ENCODE measurements around the gene PLEKHH3.
A peak's percentile ranks its signal among the peaks of the same experiment; 100 is the strongest.
"Not testable (repeated sequence)": the region's sequence is repeated elsewhere in the genome, so short reads cannot be mapped to it uniquely, and the experiment has no call there.

The PLEKHH3 gene

DNA sequence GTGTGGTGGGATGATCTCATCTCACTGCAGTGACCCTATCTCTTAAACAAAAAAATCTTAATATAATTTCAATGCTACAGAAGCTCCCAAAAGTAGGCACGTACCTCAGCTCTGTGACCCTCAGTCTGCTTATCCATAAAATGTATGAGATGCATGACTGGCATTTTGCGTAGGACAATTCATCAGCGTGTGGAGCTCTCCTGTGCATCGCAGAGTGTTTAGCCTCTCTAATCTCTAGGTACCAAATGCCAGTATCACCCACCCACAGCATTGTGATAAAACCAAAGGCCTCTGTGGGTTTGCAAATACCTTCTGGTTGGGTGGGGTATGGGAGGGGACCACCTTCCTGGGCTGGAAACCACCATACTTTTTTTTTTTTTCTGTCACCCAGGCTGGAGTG, 36.7 kb downstream of the PLEKHH3 start:
- FAIRE-seq (no peak), DNase-seq (ENCODE audit: insufficient read length, low spot score) (no peak)
- no peak for TF ChIP-seq TAF1 (IDR thresholded peaks at IDR 0.05; ENCODE audit: low read depth, low read length)
- TF ChIP-seq SPI1 (IDR thresholded peaks at IDR 0.05; ENCODE audit: low read depth, low read length), result no peak
- no peak for TF ChIP-seq POU2F2 (IDR thresholded peaks at IDR 0.05; ENCODE audit: low read depth, low read length)
- no peak for TF ChIP-seq POLR2A (IDR thresholded peaks at IDR 0.05; ENCODE audit: low read depth, low read length)
- no peak for TF ChIP-seq POLR2AphosphoS5 (IDR thresholded peaks at IDR 0.05; ENCODE audit: low read depth, low read length)
- TF ChIP-seq PAX5 (IDR thresholded peaks at IDR 0.05; ENCODE audit: insufficient read depth, low read length, severe bottlenecking), result no peak

DNA sequence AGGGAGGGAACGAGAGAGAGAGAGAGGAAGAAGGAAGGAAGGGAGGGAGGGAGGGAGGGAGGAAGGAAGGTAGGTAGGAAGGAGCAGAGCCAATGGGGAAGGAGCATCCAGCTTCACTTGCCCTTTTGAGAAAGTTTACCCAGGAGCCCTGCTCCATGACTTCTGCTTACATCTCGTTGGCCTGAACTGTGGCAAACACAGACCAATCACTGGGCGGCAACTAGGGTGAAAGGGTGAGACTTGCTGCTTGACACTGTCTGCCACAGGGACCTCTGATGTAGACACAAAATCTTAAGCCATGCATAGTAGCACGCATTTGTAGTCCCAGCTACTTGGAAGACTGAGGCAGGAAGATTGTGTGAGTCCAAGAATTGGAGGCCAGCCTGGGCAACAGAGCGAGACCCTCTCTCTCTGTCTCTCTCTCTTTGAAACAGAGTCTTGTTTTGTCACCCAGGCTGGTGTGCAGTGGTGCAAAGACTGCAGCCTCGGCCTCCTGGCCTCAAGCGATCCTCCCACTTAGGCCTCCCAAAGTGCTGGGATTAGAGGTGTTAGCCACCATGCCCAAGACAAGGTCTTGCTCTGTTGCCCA, 37.2 kb downstream of the PLEKHH3 start:
- DNase-seq (ENCODE audit: insufficient read length, low spot score), result no peak
- TF ChIP-seq POLR2A (IDR thresholded peaks at IDR 0.05; ENCODE audit: low read depth, low read length) (no peak), PAX5 (IDR thresholded peaks at IDR 0.05; ENCODE audit: insufficient read depth, low read length, severe bottlenecking) (no peak), POLR2AphosphoS5 (IDR thresholded peaks at IDR 0.05; ENCODE audit: low read depth, low read length) (no peak)
- no peak for FAIRE-seq

DNA sequence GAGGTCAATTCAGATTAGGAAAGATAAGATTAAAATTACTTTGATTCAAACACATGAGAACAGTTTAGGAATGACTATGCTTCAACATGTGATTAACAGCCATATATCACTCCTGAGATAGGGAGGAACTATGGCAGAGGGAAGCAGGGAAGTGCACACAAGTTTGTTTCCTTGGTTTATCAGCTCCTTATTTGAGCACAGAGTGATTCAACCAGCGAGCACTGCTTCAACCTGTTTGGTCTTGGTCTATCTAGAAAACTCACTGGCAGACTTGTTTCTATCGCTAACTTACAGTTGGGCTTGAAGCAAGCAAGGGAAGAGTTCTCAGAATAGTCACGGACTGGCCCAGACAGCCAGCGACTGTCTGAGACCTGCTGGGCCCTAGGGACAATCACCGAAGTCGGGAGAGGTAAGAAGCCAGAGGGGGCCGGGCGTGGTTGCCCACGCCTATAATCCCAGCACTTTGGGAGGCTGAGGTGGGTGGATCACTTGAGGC, 43.8 kb downstream of the PLEKHH3 start:
- TF ChIP-seq POLR2AphosphoS5 (IDR thresholded peaks at IDR 0.05; ENCODE audit: low read depth, low read length), result no peak
- no peak for TF ChIP-seq PAX5 (IDR thresholded peaks at IDR 0.05; ENCODE audit: insufficient read depth, low read length, severe bottlenecking)
- no peak for TF ChIP-seq POU2F2 (IDR thresholded peaks at IDR 0.05; ENCODE audit: low read depth, low read length)
- TF ChIP-seq POLR2A (IDR thresholded peaks at IDR 0.05; ENCODE audit: low read depth, low read length), result no peak
- TF ChIP-seq SPI1 (IDR thresholded peaks at IDR 0.05; ENCODE audit: low read depth, low read length), result no peak
- no peak for TF ChIP-seq TAF1 (IDR thresholded peaks at IDR 0.05; ENCODE audit: low read depth, low read length)
- DNase-seq (ENCODE audit: insufficient read length, low spot score), result no peak
- no peak for FAIRE-seq

DNA sequence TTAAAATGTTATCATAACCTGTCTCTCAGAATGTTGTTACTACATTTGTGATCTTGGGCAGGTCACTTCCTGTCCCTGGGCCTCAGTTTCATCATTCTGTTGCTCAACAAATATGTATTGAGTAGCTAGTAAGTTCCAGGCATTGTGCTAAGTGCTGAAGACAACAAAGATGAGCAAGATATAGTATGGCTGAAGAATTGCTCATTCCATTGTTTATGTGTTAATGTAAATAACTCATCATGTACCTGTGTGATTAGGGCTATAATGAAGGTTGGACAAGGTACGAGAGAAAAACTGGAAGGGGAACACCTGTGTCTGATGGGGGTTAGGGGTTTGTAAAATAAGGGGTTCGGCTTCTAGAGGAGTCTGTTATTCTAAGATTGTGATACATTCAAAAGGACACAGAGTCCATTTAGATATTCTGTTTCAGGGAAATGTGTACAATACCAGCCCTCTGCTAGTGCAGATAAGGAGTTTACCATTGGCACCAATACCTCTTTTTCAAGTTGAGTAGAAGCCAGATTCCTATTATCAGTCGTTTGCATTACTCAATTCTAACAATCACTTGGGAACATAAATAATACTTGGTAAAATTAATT, 47.3 kb downstream of the PLEKHH3 start:
- no peak for TF ChIP-seq POU2F2 (IDR thresholded peaks at IDR 0.05; ENCODE audit: low read depth, low read length)
- no peak for TF ChIP-seq TAF1 (IDR thresholded peaks at IDR 0.05; ENCODE audit: low read depth, low read length)
- TF ChIP-seq POLR2AphosphoS5 (IDR thresholded peaks at IDR 0.05; ENCODE audit: low read depth, low read length), result no peak
- TF ChIP-seq PAX5 (IDR thresholded peaks at IDR 0.05; ENCODE audit: insufficient read depth, low read length, severe bottlenecking), result no peak
- TF ChIP-seq POLR2A (IDR thresholded peaks at IDR 0.05; ENCODE audit: low read depth, low read length), result no peak
- no peak for TF ChIP-seq SPI1 (IDR thresholded peaks at IDR 0.05; ENCODE audit: low read depth, low read length)
- DNase-seq (ENCODE audit: insufficient read length, low spot score) (no peak), FAIRE-seq (peak; percentile 38)

DNA sequence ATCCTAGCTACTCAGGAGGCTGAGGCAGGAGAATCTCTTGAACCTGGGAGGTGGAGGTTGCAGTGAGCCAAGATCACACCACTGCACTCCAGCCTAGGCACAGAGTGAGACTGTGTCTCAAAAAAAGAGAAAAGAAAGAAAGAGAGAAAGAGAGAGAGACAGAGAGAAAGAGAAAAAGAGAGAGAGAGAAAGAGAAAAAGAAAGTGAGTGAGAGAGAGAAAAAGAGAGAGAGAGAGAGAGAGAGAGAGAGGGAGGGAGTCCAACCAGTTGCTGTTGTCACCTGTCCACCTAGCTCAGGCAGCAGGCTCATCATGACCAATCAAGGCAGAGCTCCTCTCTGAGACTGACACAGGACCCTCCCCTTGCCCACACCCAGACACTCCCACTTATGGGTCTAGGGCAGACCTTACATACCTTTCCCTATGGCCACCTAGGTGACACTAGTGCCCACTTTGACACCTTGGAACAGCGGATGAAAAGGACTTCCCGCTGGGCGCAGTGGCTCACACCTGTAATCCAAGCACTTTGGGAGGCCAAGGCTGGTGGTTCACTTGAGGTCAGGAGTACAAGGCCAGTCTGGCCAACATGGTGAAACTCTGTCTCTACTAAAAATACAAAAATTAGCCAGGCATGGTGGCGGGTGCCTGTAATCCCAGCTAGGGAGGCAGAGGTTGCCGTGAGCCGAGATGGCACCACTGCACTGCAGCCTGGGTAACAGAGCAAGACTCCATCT, 49.6 kb downstream of the PLEKHH3 start:
- FAIRE-seq; DNase-seq (ENCODE audit: insufficient read length, low spot score): not testable (repeated sequence)

DNA sequence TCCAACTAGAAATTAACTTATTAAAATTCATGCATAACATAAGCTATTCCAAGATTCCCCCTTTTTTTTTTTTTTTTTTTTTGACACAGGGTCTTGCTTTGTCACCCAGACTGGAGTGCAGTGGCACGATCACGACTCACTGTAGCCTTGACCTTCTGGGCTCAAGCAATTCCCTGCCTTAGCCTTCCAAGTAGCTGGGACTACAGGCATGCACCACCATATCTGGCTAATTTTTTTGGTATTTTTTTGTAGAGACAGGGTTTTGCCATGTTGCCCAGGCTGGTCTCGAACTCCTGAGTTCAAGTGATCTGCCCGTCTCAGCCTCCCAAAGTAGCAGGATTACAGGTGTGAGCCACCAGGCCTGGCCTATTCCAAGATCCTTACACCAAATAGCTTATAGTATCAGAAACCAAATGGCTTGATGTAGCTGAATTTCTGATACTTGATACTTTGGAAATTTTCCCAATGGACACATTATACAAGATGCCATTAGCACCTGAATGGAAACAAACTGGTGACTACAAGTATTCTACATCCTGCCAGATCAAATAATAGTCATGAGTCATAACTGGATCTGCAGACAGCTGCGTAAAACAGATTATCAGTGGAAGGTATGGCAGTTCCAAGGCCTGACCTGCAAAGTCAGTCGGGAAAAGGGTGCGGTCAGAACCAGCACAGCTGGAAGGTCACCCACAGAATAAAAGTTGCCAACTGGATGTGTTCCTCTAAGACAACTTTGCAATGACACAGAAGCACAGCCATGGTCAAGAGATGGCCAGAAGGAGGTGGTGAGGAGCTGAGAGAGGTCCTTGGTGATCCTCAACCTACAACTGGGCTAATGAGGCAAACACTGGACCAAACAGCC, 52.8 kb downstream of the PLEKHH3 start:
- DNase-seq (ENCODE audit: insufficient read length, low spot score), result no peak
- FAIRE-seq, result no peak
- TF ChIP-seq TAF1 (IDR thresholded peaks at IDR 0.05; ENCODE audit: low read depth, low read length) (no peak), SPI1 (IDR thresholded peaks at IDR 0.05; ENCODE audit: low read depth, low read length) (no peak), POLR2AphosphoS5 (IDR thresholded peaks at IDR 0.05; ENCODE audit: low read depth, low read length) (no peak), POU2F2 (IDR thresholded peaks at IDR 0.05; ENCODE audit: low read depth, low read length) (no peak), POLR2A (IDR thresholded peaks at IDR 0.05; ENCODE audit: low read depth, low read length) (no peak), PAX5 (IDR thresholded peaks at IDR 0.05; ENCODE audit: insufficient read depth, low read length, severe bottlenecking) (no peak)

DNA sequence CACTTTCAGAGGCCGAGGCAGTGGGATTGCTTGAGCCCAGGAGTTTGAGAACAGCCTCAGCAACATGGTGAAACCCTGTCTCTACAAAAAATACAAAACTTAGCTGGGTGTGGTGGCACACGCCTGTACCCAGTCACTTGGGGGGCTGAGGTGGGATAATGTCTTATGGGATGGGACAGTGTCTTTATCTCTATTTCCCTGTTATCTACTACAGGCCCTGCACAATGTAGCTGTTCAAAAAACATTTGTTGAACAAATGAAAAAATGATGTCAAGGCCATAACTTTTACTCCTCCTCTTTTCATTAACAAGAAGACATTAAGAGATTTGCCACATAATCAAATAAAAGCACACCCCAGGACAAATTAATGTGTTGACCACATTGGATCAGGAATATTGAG, 53.5 kb downstream of the PLEKHH3 start:
- DNase-seq (ENCODE audit: insufficient read length, low spot score) (no peak), FAIRE-seq (no peak)
- TF ChIP-seq SPI1 (IDR thresholded peaks at IDR 0.05; ENCODE audit: low read depth, low read length), result no peak
- no peak for TF ChIP-seq TAF1 (IDR thresholded peaks at IDR 0.05; ENCODE audit: low read depth, low read length)
- TF ChIP-seq POLR2A (IDR thresholded peaks at IDR 0.05; ENCODE audit: low read depth, low read length), result no peak
- TF ChIP-seq POLR2AphosphoS5 (IDR thresholded peaks at IDR 0.05; ENCODE audit: low read depth, low read length), result no peak
- TF ChIP-seq PAX5 (IDR thresholded peaks at IDR 0.05; ENCODE audit: insufficient read depth, low read length, severe bottlenecking), result no peak
- no peak for TF ChIP-seq POU2F2 (IDR thresholded peaks at IDR 0.05; ENCODE audit: low read depth, low read length)

DNA sequence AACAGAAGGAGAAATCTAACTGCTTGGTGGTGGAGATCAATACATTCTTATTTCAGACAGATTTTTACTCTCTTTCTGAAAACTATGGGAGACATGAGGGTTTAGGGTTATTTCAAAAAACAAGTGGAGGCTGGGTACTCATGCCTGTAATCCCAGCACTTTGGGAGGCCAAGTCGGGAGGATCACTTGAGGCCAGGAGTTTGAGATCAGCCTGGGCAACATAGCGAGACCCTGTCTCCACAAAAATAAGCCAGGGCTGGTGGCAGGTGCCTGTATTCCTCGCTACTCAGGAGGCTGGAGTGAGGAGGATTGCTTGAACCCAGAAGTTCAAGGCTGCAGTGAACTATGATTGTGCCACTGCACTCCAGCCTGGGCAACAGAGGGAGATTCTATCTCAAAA, 54.8 kb downstream of the PLEKHH3 start:
- DNase-seq (ENCODE audit: insufficient read length, low spot score); FAIRE-seq: not testable (repeated sequence)

DNA sequence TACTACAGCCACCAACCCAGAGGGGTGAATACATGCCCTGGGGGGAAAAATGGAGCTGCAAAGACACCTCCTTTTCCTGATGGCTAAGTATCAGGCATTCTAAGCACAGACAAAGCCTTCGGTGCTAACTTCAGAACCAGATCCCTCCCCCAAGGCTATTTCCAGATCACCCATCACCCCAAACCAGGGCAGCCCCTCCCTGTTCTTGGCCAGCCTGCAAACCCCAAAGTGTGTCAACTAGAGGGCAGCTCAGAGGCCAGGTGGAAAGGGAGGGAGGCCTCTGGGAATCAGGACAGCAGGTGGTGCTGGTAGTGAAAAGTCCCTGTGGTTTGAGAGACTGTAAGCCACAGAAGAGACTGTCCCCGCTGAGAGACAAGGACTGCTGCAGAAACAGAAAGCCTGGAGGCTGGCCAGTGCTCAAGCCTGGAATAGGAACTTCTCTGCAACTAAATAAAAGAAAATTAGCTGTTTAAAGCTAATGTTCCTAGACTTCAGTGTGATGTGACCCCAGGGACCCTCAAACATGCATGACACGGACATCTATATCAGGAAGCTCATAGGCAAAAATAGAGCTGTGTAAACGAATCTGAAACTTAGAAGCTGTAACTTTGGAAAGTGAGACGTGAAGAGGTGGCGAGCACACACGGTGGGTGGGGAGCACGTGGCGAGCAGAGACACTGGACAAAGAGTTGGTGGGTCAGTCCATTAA, 58.2 kb downstream of the PLEKHH3 start:
- peak; percentile 50 for DNase-seq (ENCODE audit: insufficient read length, low spot score)
- TF ChIP-seq SPI1 (IDR thresholded peaks at IDR 0.05; ENCODE audit: low read depth, low read length) (no peak), POLR2AphosphoS5 (IDR thresholded peaks at IDR 0.05; ENCODE audit: low read depth, low read length) (no peak), POU2F2 (IDR thresholded peaks at IDR 0.05; ENCODE audit: low read depth, low read length) (peak; percentile 61; the same call in 1 of the 2 replicates), POLR2A (IDR thresholded peaks at IDR 0.05; ENCODE audit: low read depth, low read length) (no peak), PAX5 (IDR thresholded peaks at IDR 0.05; ENCODE audit: insufficient read depth, low read length, severe bottlenecking) (no peak), TAF1 (IDR thresholded peaks at IDR 0.05; ENCODE audit: low read depth, low read length) (no peak)
- FAIRE-seq, result peak; percentile 95
